HL-60 (cell line): ENCODE results near the gene IGF2BP3.

Experiments used
- GABPA ChIP-seq: IDR thresholded peaks from 2 replicates; pipeline ENCODE4 v1.6.1; 2012; ENCODE audit warnings: low read depth
- POLR2AphosphoS5 ChIP-seq: IDR thresholded peaks from 2 replicates; pipeline ENCODE4 v1.6.1; 2012; ENCODE audit warnings: low read depth
- SPI1 ChIP-seq: IDR thresholded peaks from 2 replicates; pipeline ENCODE4 v1.6.1; 2012; ENCODE audit warnings: low read depth, mild to moderate bottlenecking, borderline replicate concordance
- TF ChIP-seq, protein P1 (sequence below): IDR thresholded peaks from one replicate; pipeline ENCODE4 v1.5.1; 2011; ENCODE audit warnings: low read length, control low read depth, inconsistent platforms; ENCODE audit not compliant: insufficient read depth
- TF ChIP-seq, protein P2 (sequence below): IDR thresholded peaks from 2 replicates; pipeline ENCODE4 v1.6.1; 2012; ENCODE audit warnings: low read depth; ENCODE audit not compliant: insufficient replicate concordance

DNA sequence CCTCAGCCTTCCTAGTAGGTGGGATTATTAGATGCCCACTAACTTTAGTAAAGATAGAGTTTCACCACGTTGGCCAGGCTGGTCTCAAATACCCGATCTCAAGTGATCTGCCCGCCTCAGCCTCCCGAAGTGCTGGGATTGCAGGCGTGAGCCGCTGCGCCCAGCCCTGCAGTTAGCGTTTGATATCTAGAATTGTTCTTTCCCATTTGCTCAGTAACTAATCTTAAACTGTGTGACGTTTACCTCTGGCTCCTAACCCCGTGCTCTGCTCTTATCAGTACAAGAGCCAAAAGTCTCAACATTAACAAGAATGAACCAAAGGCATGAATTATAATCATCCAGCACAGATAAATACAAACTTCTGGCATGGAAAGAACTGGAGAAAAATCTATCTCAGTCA, 47.4 kb downstream of the IGF2BP3 start:
- TF ChIP-seq, protein P1, sequence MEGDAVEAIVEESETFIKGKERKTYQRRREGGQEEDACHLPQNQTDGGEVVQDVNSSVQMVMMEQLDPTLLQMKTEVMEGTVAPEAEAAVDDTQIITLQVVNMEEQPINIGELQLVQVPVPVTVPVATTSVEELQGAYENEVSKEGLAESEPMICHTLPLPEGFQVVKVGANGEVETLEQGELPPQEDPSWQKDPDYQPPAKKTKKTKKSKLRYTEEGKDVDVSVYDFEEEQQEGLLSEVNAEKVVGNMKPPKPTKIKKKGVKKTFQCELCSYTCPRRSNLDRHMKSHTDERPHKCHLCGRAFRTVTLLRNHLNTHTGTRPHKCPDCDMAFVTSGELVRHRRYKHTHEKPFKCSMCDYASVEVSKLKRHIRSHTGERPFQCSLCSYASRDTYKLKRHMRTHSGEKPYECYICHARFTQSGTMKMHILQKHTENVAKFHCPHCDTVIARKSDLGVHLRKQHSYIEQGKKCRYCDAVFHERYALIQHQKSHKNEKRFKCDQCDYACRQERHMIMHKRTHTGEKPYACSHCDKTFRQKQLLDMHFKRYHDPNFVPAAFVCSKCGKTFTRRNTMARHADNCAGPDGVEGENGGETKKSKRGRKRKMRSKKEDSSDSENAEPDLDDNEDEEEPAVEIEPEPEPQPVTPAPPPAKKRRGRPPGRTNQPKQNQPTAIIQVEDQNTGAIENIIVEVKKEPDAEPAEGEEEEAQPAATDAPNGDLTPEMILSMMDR = no peak
- TF ChIP-seq POLR2AphosphoS5 (no peak), GABPA (no peak), SPI1 (no peak)
- TF ChIP-seq, protein P2, sequence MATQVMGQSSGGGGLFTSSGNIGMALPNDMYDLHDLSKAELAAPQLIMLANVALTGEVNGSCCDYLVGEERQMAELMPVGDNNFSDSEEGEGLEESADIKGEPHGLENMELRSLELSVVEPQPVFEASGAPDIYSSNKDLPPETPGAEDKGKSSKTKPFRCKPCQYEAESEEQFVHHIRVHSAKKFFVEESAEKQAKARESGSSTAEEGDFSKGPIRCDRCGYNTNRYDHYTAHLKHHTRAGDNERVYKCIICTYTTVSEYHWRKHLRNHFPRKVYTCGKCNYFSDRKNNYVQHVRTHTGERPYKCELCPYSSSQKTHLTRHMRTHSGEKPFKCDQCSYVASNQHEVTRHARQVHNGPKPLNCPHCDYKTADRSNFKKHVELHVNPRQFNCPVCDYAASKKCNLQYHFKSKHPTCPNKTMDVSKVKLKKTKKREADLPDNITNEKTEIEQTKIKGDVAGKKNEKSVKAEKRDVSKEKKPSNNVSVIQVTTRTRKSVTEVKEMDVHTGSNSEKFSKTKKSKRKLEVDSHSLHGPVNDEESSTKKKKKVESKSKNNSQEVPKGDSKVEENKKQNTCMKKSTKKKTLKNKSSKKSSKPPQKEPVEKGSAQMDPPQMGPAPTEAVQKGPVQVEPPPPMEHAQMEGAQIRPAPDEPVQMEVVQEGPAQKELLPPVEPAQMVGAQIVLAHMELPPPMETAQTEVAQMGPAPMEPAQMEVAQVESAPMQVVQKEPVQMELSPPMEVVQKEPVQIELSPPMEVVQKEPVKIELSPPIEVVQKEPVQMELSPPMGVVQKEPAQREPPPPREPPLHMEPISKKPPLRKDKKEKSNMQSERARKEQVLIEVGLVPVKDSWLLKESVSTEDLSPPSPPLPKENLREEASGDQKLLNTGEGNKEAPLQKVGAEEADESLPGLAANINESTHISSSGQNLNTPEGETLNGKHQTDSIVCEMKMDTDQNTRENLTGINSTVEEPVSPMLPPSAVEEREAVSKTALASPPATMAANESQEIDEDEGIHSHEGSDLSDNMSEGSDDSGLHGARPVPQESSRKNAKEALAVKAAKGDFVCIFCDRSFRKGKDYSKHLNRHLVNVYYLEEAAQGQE = no peak
